Breast epithelium (tissue), 4 donors: ENCODE results near the gene AKR1A1. TPM values are rescaled to one million over a fixed set of nuclear protein-coding genes. Genes with fewer than 3 reads are reported as not detected.
"Not testable (repeated sequence)": the region's sequence is repeated elsewhere in the genome, so short reads cannot be mapped to it uniquely, and the experiment has no call there.

Source experiments
- DNase-seq, 2 donors: peaks; one replicate each; pipeline ENCODE4 v3.0.0-alpha.2; 2019; ENCODE audit warnings: low spot score in 2 of 2
- H3K27ac ChIP-seq, 2 donors: fragments of 200-600 bp; sonication (generic) in 1 of 2; one replicate each; pipeline ENCODE4 v1.5.1; 2016 to 2019; ENCODE audit warnings: mild to moderate bottlenecking in 1 of 2
- H3K27me3 ChIP-seq, 2 donors: fragments of 200-600 bp; sonication (generic) in 1 of 2; one replicate each; pipeline versions ENCODE4 v1.5.1 to v1.6.0; 2017 to 2019; ENCODE audit warnings: control low read depth in 1 of 2, mild to moderate bottlenecking in 1 of 2
- H3K36me3 ChIP-seq: fragments of 200-600 bp; one replicate; pipeline ENCODE4 v1.5.1; 2019
- H3K4me1 ChIP-seq, 2 donors: fragments of 200-600 bp; sonication (generic); one replicate each; pipeline ENCODE4 v1.5.1; 2016 to 2019; ENCODE audit warnings: control low read depth in 1 of 2
- H3K4me3 ChIP-seq, 3 donors: fragments of 200-600 bp; sonication (generic); 1 replicate in 2 of 3; 2 replicates in 1 of 3; pipeline ENCODE4 v1.5.1; 2016 to 2019; ENCODE audit warnings: mild to moderate bottlenecking in 3 of 3, moderate library complexity in 2 of 3
- H3K9me3 ChIP-seq, 2 donors: fragments of 200-600 bp; sonication (generic) in 1 of 2; one replicate each; pipeline ENCODE4 v1.5.1; 2016 to 2019; ENCODE audit warnings: control low read depth in 1 of 2
- POLR2A ChIP-seq: fragments of 450-650 bp; IDR thresholded peaks from one replicate; pipeline ENCODE4 v1.6.1; 2016; ENCODE audit warnings: antibody characterized with exemption, mild to moderate bottlenecking, moderate library complexity
- POLR2AphosphoS5 ChIP-seq, 3 donors: sonication (generic); formaldehyde crosslinking; IDR thresholded peaks; one replicate each; pipeline ENCODE4 v1.6.1; 2017; ENCODE audit warnings: antibody characterized with exemption in 3 of 3
- intact Hi-C: fragments of 100-400 bp; cut with DNase I; formaldehyde crosslinking; loops from one replicate; pipeline ENCODE4 v1.15.1; 2023; ENCODE audit warnings: low total_unique reads
- total RNA-seq, 3 donors: library from RNA; depleted of rRNA; stranded (reverse); fragments of >200 nt; gene quantifications; one replicate each; pipeline ENCODE4 v1.1.0, GENCODE V29; 2016
- TF ChIP-seq, protein P1 (sequence below), 3 donors: fragments of 450-650 bp; IDR thresholded peaks; one replicate each; pipeline ENCODE4 v1.5.1; 2016 to 2017; ENCODE audit warnings: antibody characterized with exemption in 3 of 3, mild to moderate bottlenecking in 3 of 3, moderate library complexity in 3 of 3

The AKR1A1 gene
- total RNA-seq, 3 donors from 2014 or later, result 85.5 to 96.0 (median 89.4) TPM

DNA sequence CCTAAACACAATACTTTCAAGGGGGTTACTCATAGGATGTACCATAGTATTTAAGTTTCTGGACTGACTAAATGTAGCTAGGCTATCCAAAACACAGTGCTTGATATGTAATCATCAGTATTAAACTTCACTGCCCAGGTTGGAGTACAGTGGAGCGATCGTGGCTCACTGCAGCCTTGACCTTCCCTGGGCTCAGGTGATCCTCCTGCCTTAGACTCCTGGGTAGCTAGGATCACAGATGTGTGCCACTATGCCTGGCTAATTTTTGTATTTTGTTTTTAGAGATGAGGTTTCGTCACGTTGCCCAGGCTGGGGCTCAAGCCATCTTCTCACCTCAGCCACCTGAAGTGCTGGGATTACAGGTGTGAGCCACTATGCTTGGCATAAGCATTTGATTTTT lies 43.8 kb downstream of the AKR1A1 start:
- DNase-seq, result no peak
- intact Hi-C loops, result no loop called here
- no peaks in the 10 kb centered on the region for H3K36me3 ChIP-seq

DNA sequence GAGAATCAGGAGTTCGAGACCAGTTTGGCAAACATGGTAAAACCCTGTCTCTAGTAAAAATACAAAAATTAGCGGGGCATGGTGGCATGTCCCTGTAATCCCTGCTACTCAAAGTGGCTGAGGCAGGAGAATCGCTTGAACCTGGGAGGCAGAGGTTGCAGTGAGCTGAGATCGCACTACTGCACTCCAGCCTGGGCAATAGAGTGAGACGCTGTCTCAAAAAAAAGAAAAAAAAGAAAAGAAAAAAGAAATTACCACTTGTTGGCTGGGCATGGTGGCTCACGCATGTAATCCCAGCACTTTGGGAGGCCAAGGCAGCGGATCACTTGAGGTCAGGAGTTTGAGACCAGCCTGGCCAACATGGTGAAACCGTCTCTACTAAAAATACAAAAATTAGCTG lies 46.1 kb downstream of the AKR1A1 start:
- DNase-seq, H3K27ac ChIP-seq, H3K4me3 ChIP-seq, H3K36me3 ChIP-seq, H3K4me1 ChIP-seq, H3K27me3 ChIP-seq, H3K9me3 ChIP-seq, intact Hi-C loops: not testable (repeated sequence)

More for the DNA sequence above, 43.8 kb downstream of the AKR1A1 start:
- no peaks in the 10 kb centered on the region for H3K27me3 ChIP-seq
- H3K4me3 ChIP-seq, result no peak overlapping the region
- no peaks in the 10 kb centered on the region for H3K9me3 ChIP-seq
- TF ChIP-seq, protein P1, sequence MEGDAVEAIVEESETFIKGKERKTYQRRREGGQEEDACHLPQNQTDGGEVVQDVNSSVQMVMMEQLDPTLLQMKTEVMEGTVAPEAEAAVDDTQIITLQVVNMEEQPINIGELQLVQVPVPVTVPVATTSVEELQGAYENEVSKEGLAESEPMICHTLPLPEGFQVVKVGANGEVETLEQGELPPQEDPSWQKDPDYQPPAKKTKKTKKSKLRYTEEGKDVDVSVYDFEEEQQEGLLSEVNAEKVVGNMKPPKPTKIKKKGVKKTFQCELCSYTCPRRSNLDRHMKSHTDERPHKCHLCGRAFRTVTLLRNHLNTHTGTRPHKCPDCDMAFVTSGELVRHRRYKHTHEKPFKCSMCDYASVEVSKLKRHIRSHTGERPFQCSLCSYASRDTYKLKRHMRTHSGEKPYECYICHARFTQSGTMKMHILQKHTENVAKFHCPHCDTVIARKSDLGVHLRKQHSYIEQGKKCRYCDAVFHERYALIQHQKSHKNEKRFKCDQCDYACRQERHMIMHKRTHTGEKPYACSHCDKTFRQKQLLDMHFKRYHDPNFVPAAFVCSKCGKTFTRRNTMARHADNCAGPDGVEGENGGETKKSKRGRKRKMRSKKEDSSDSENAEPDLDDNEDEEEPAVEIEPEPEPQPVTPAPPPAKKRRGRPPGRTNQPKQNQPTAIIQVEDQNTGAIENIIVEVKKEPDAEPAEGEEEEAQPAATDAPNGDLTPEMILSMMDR (IDR thresholded peaks at IDR 0.05), result no peak
- TF ChIP-seq POLR2AphosphoS5 (IDR thresholded peaks at IDR 0.05), result no peak
- no peak for TF ChIP-seq POLR2A
- H3K27ac ChIP-seq, result no peak overlapping the region
- H3K4me1 ChIP-seq, result no peaks in the 10 kb centered on the region

DNA sequence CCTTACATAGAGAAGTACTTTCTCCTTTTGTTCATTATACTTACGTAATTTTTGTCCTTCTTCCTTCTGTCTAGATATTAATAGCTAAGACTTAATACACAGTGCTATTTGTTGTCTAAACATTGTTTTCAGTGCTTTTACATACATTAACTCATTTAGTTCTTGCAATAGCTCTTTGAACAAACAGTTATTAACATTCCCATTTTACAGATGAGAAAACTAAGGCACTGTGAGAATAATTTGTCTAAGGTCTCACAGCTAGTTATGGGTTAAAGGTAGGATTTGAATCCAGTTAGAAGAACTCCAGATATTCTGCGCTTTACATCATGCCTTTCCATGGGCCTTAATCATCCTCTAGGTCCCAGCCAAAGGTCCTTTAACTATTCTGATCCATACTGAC lies 53.6 kb downstream of the AKR1A1 start:
- Histone ChIP-seq H3K27ac (no peak overlapping the region), H3K4me3 (no peak overlapping the region), H3K4me1 (peaks cover 0 to 3% of the 10 kb centered on the region in 2 donors), H3K36me3 (no peaks in the 10 kb centered on the region), H3K9me3 (no peaks in the 10 kb centered on the region), H3K27me3 (no peaks in the 10 kb centered on the region)
- intact Hi-C loops, result no loop called here
- DNase-seq, result no peak
- TF ChIP-seq POLR2AphosphoS5 (IDR thresholded peaks at IDR 0.05) (no peak), POLR2A (no peak)
- TF ChIP-seq, protein P1 (IDR thresholded peaks at IDR 0.05), result no peak

DNA sequence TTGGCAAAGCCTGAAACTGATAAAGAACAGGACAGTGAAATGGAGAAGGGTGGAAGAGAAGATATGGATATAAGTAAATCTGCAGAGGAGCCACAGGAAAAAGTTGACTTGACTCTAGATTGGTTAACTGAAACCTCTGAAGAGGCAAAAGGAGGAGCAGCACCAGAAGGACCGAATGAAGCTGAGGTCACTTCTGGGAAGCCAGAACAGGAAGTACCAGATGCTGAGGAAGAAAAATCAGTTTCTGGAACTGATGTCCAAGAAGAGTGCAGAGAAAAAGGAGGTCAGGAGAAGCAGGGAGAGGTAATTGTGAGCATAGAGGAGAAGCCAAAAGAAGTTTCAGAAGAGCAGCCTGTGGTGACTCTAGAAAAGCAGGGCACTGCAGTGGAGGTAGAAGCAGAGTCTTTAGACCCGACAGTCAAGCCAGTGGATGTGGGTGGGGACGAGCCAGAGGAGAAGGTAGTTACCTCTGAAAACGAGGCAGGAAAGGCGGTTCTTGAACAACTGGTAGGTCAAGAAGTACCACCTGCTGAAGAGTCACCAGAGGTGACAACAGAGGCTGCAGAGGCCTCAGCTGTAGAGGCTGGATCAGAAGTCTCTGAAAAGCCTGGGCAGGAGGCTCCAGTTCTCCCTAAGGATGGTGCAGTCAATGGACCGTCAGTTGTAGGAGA lies 56.9 kb downstream of the AKR1A1 start:
- TF ChIP-seq POLR2AphosphoS5 (IDR thresholded peaks at IDR 0.05) (no peak), POLR2A (no peak)
- TF ChIP-seq, protein P1 (IDR thresholded peaks at IDR 0.05), result no peak
- Histone ChIP-seq H3K9me3 (no peaks in the 10 kb centered on the region), H3K27ac (no peak overlapping the region), H3K4me3 (no peak overlapping the region), H3K4me1 (peaks cover 0 to 3% of the 10 kb centered on the region in 2 donors), H3K27me3 (no peaks in the 10 kb centered on the region), H3K36me3 (no peaks in the 10 kb centered on the region)
- intact Hi-C loops, result no loop called here
- DNase-seq, result no peak

DNA sequence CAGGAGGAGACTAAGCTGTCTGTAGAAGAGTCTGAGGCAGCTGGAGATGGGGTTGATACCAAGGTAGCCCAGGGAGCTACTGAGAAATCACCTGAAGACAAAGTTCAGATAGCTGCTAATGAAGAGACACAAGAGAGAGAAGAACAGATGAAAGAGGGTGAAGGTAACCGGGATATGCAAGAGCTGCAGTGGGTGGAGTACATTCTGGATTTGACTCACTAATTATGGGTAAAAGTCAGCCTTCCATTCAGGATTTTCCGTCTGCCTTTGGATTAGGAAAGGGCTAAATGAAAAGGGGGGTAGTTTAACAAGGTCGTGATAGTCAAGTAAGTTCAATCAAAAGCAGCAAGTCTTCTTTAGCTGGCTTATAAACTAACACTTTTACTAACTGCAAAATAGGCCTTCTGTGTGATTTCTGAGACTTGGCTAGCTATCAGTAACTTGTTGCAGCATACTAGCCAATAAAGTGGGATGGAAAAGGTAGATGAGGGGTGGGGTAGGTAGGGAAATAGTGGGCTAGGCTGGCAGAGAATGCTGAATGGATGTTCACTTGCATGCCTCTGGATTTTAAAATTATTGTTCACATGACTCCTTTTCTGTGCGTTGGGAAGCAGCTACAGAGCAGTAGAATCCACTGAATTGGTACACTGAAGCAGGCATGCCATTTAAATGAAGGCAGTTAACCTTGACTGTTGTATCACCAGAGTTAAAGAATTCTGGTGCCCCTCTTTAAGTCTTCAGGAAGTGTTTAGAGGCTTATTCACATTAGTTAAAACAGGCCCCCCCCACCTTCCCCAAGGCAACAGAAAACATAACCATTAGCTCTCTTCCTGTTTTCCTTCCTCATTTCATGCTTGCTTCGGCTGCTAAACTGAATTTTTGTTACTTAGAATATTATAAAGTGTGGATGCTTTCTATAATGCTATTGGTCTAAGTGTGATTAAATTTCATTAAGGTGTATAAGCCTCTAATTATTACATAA lies 57.8 kb downstream of the AKR1A1 start:
- no peaks in the 10 kb centered on the region for H3K27me3 ChIP-seq
- DNase-seq, result no peak
- peak overlapping the region in 1 of 2 donors; percentile 40 for H3K27ac ChIP-seq
- no peaks in the 10 kb centered on the region for H3K36me3 ChIP-seq
- intact Hi-C loops, result no loop called here
- no peaks in the 10 kb centered on the region for H3K9me3 ChIP-seq
- peaks cover 0 to 3% of the 10 kb centered on the region in 2 donors for H3K4me1 ChIP-seq
- TF ChIP-seq, protein P1 (IDR thresholded peaks at IDR 0.05), result no peak
- TF ChIP-seq POLR2A, result no peak
- TF ChIP-seq POLR2AphosphoS5 (IDR thresholded peaks at IDR 0.05), result no peak
- no peak overlapping the region for H3K4me3 ChIP-seq
